OCI-M2 (cell line): ENCODE measurements around the gene ARSB.
"Not testable (repeated sequence)": the region's sequence is repeated elsewhere in the genome, so short reads cannot be mapped to it uniquely, and the experiment has no call there.

Source experiments
- DNase-seq: peaks from one replicate; lab custom pipeline; 2025; ENCODE audit not compliant: unreplicated experiment; lab: John Stamatoyannopoulos, UW

Gene ARSB

GRCh38 chr5:78956901-78957300 lies 28.2 kb downstream of the ARSB start:
- no peak for DNase-seq

DNA sequence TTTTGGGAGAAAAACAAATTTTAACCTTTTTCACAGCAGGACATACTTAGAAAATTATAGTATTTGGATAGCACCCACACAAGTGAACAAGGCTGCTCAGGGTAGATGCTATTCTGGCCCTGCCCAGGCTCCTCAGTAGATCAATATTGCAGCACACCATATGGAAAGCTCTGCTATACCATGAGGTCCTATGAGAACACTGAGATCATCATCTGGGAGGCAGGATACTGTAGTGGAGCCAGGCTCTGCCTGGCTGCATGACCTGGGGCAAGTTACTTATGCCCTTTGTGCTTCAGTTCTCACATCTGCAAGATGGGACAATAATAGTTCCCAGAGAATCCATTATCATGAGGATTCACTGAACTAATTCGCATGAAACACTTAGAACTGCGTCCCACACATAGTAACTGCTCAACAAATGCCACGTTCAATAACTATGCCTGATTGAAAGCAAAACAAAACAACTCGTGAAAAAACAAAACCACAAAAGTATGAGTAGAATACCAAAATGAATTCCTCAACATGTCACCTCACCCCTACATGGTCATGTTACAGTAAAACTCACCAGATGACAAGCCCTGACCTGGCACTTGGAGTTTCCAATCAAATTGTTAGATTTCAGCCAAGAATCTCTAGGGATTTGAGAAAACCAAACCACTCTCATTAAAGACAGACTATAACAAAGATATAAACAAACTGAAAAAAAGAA lies 31.9 kb downstream of the ARSB start:
- DNase-seq: no peak

DNA sequence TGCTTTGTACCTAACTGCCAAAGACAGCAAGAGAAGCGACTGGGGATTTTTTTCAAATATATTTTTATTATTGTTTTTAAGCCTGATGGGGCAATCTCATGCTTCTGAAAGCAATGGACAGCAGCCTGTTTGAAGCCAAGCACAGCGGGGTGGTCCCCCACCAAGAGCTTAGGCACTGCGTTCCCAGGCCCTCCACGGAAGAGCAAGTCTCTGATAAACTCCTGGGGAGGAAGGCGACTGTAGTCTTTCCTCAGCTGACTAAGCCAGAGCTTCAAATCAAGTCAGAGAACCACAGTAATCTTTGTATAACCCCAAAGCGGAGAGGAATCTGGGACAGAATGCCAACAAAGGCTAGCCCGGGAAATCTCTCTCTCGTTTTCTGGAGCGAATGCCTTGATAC lies 54.4 kb downstream of the ARSB start:
- DNase-seq: no peak

DNA sequence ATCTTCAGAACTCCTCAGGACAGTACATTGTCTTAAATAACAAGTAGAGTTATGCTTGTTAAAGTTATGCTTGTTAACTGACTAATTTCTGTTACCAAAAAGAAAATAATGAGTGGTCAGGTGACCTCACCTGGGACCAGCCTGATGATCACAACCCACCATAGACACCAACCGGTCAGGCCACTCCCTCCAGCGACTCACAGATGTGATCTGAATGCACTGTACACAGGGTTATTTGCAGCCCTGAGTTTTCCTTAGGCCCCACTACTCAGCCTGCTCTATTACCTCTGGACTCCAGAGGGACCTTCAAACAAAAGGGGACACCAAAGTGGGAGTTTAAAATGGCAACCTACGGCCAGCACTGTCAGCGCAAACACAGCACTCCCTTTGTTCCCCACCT lies 55.3 kb downstream of the ARSB start:
- DNase-seq: no peak

- DNase-seq: no peak
Observed at GRCh38 chr5:78927657-78928282, 57.3 kb downstream of the ARSB start.

DNA sequence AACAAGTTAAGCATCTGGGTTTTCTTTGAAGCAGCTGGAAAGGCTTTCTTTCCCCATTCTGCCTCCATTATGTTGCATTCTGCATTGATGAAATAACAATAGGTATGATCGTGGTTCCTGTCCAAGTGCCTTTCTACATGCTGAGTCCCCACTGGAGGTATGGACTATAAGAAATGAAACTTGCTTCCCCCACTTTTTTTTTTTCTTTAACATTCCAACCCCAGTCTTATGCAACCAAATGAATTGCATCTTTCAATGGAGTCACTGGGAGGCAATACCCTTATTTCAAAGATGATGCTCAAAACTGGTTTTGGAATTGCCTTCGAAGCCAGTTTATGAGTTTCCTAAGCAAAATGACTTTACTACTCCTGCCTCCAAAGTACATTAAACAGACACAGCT lies 58.9 kb downstream of the ARSB start:
- DNase-seq: no peak

DNA sequence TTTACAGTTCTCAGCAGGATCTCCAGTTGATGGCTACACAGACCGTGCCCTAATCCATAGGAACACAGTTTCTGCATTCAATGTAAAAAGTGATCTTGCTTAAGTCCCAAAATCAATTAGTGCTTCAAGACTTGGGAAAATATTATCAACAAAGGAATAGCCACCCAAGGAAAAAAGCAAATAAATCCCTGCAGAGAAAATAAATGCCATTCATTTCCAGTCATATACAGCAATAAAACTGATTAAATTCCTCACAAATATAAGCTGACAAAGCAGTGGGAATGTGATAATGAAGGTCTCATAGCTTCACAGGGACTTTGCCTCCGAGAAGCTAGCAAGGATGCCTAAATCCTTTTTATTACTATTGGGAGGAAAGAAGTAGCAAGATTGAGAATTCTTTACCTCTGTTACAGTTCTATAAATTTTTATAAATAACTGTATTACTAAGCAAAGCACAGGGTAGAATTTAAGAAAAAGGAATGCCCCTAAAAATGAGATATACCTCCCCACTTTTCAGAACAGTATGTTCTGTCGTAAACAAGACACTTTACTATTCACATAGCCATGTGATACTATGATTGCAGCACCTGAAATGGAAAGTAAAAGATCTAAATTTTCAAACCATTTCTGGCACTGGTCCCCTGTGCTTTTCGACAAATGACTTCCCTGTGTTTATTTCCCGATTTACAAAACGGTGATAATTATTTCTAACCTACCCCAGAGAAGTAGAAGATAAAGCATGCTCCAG lies 59.8 kb downstream of the ARSB start:
- DNase-seq: no peak

DNA sequence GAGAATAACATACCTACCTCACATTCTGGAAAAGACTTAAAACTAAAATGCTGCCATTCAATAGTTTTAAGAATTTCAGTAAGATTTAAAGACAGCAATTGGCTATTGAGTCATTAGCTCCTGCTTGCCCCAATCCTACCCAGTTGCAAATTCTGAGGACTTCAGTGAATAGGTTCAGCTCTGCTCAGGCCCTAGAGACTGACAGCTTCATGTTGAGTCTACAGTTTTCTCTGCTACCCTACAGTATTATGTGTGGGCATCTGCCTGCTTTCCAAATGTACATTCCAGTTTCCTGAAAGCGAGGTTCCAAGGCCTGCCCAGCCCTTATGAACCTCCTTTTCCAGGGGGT lies 61.5 kb downstream of the ARSB start:
- DNase-seq: no peak

DNA sequence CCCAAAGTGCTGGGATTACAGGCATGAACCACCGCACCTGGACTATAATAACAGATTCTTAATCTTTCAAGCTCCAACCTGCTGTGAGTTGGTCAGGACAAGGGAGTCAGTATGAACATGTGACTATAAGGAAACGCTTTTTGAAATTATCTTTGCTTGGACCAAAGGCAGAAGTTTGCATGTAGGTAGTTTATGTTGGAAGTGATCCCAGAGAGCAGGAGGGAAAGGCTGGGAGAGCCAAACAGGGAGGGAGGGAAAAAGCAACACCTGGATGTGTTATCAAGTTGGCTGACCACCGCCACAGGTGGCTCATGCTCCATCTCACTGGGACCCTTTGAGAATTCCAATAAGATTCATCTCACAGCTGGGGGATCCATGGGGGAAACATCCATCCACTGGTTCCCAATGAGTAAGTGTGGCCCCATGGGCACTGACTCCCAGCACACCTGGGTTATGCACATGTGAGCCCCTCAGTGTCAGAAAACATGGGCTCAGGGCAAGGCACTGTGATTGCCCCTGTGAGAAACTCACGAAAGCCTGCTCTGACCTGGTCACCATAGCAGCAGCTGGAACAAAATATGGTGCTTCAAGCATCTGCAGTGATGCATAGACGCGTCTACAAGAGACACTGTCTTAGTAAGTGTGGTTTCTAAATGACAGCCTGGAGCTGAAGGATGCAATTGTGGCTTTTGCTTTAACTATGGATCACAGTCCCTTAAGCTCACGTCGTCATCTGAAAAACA lies 62.1 kb downstream of the ARSB start:
- no peak for DNase-seq

GRCh38 chr5:78920604-78921003 lies 64.5 kb downstream of the ARSB start:
- DNase-seq: no peak

DNA sequence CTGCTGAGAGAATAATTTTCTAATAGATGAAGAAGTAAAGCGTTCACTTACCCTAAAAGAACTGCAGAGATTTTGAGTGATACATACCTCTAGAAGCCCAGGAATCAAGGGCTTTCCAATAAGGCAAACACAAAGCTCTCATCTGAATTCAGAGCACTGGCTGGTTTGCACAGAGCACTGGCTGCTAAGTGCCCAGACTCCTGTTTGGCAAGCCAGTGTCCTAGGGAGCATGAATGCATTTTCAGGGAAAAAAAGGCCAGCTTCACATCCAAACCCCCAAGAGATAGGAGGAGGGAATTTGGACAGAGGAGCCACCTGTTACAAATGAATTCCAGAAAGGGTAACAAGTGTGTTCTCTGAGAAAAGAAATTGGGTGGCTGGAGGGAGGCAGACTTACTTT lies 65.3 kb downstream of the ARSB start:
- DNase-seq: no peak

DNA sequence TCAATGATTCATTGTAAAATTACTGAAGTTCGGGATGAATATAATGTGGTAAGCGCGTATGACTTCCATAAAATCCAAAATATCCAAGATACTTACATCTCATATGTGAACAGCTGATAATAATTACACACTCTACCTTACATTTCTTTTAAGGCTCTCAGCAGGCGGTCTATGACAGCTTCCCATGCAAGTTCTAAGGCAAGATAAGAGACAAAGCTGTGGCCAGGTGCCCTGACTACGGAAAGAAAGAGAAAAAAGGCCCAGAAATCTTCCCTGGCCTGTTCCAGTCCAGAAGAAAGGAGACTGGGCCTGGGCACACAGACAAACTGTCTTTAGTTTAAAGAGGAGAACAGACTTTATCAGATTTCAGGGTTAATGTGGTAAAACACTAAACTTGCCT lies 69.1 kb downstream of the ARSB start:
- DNase-seq: no peak

DNA sequence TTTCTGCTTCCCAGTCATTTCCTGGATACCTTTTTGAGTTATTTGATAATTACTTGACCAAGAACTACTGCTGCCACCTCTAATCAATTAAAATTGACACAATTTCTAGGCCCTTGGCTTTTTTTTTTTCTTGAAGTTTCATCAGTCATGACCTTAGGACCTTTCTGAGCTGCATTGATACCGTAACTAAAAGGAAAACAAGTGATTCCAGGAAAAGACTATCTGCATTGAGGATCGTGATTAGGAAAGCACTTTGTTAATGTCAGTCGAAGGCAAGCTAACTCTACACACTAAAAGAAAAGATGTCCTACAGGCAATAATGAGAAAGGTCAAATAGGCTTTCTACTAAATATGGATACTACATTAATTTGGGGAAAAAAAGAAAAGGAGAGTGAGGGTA lies 69.9 kb downstream of the ARSB start:
- DNase-seq: no peak

DNA sequence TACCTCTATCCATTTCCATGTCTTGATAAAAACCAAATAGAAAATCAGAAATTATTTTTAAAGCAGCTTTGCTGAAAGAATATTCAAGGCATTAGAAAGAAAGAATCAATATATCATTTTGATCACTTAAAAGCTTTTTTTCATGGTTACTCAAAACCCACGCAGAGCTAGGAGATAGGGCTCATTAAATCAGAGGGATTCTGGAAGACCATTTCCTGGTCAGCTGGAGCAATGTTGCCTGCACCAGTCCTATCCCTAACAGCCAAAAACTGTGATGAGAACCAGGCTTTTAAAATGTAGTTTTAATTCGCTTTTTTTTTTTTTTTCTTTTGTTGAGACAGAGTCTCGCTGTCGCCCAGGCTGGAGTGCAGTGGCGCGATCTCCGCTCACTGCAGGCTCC lies 72.3 kb downstream of the ARSB start:
- DNase-seq: no peak

DNA sequence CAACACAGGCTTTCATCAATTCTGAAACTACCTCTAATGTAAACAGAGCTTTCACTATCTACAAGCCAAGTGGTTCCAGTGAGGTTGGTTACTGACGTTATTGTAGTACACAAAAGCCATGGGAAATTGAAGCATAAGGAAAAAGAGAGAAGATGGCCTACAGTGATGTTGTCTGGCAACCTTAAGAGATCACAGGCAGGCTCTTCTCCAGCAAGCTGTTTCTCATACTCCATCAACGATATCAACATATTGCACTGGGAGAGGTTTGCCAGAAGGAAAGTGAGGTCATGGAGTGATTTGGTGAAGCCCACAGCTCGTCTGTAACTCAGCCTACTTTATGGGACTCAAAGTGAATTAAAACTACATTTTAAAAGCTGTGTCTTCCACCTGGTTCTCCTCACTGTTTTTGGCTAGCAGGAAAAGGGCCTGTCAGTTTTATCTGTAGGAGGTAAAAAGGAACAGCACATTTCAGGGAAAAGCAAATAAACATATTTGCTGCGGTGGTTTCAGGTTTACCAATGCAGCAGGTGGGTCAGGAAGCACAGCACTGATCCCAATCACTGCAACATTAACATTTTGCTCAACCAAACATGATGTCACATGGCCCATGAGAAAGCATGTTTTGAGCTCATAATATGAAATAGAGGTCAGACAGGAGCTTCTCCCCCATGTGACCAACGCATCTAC lies 72.9 kb downstream of the ARSB start:
- no peak for DNase-seq

DNA sequence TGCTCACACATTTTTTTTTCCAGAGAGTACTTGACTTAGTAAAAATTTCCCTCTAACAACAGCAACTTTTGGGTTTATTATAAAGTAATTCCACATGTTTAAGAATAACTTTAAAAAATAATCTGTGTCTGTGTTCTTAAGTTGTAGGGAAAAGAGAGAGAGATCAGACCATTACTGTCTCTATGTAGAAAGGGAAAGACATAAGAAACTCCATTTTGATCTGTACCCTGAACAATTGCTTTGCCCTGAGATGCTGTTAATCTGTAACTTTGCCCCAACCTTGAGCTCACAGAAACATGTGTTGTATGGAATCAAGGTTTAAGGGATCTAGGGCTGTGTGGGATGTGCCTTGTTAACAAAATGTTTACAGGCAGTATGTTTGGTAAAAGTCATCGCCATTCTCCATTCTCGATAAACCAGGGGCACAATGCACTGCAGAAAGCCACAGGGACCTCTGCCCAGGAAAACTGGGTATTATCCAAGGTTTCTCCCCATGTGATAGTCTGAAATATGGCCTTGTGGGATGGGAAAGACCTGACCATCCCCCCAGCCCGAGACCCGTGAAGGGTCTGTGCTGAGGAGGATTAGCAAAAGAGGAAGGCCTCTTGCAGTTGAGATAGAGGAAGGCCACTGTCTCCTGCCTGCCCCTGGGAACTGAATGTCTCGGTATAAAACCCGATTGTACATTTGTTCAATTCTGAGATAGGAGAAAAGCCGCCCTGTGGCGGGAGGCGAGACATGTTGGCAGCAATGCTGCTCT lies 75.7 kb downstream of the ARSB start:
- DNase-seq: not testable (repeated sequence)

GRCh38 chr5:78908173-78909061 lies 76.7 kb downstream of the ARSB start:
- DNase-seq: no peak

DNA sequence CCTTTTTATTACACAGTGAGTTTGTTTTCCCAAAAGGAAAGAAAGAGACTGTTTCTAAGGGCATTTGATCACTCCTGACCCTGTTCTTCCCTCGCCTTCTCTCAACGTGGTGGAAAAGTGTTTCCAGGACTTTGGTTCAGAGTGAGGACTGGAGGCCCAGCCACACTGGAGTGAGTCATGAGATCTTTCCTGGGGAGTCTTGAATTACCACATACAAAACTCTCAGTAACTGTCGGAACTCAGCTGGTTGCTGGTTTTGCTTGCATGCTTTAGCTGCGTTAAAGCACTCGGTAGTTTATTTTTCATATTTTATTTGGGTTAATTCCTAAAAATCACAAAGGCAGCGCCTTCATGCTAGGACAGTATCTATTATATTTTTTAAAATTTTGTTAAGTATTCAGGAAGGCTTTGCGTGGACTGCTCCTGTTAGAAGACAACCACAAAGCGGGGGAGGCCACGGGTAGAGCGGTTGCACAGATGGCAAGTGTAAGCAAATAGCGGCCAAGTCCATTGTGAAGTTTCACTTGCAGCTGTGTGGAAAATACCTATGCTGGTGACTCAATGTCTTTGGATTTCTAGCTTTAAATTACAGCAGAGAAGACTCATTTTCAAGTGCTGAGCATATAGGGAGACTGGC lies 77.7 kb downstream of the ARSB start:
- DNase-seq: no peak
